Stomach (tissue), 9 donors: ENCODE measurements around the gene MEIOC. TPM values are rescaled to one million over a fixed set of nuclear protein-coding genes. Genes with fewer than 3 reads are reported as not detected.
"Not testable (repeated sequence)": the region's sequence is repeated elsewhere in the genome, so short reads cannot be mapped to it uniquely, and the experiment has no call there.

Experiments
- DNase-seq, 2 donors: peaks; one replicate each; pipeline versions ENCODE4 v3.0.0 to v3.0.0-alpha.2; 2013 to 2019
- H3K27ac ChIP-seq, 5 donors: fragments of 200-600 bp in 4 of 5; sonication (generic) in 4 of 5; one replicate each; pipeline ENCODE4 v1.5.1; 2013 to 2019; ENCODE audit warnings: mild to moderate bottlenecking in 1 of 5, moderate library complexity in 1 of 5
- H3K27me3 ChIP-seq, 3 donors: fragments of 200-600 bp; sonication (generic); one replicate each; pipeline ENCODE4 v1.5.1; 2017 to 2019; ENCODE audit warnings: mixed run types in 1 of 3
- H3K36me3 ChIP-seq, 4 donors: fragments of 200-600 bp; sonication (generic); 1 replicate in 3 of 4; 2 replicates in 1 of 4; pipeline ENCODE4 v1.5.1; 2016 to 2019
- H3K4me1 ChIP-seq, 4 donors: fragments of 200-600 bp; sonication (generic); one replicate each; pipeline ENCODE4 v1.5.1; 2016 to 2019
- H3K4me3 ChIP-seq, 4 donors: fragments of 200-600 bp; sonication (generic) in 3 of 4; one replicate each; pipeline ENCODE4 v1.5.1; 2016 to 2019; ENCODE audit warnings: mild to moderate bottlenecking in 1 of 4
- H3K9me3 ChIP-seq, 4 donors: fragments of 200-600 bp; sonication (generic); one replicate each; pipeline ENCODE4 v1.5.1; 2016 to 2019
- CTCF ChIP-seq, 7 experiments: fragments of 450-650 bp in 4 of 7; fragments of 200-600 bp in 3 of 7; sonication (generic) in 3 of 7; IDR thresholded peaks; one replicate each; pipeline ENCODE4 v1.5.1; 2016 to 2019; ENCODE audit warnings: antibody characterized with exemption in 7 of 7, control low read depth in 2 of 7, mild to moderate bottlenecking in 1 of 7
- EP300 ChIP-seq: sonication (generic); formaldehyde crosslinking; IDR thresholded peaks from one replicate; pipeline ENCODE4 v1.6.1; 2017; ENCODE audit warnings: antibody characterized with exemption
- POLR2A ChIP-seq, 4 donors: fragments of 450-650 bp; IDR thresholded peaks; one replicate each; pipeline ENCODE4 v1.6.1; 2016; ENCODE audit warnings: antibody characterized with exemption in 4 of 4, control low read depth in 2 of 4, mild to moderate bottlenecking in 1 of 4, moderate library complexity in 1 of 4
- POLR2AphosphoS5 ChIP-seq, 3 donors: sonication (generic); formaldehyde crosslinking; IDR thresholded peaks; one replicate each; pipeline ENCODE4 v1.6.1; 2016; ENCODE audit warnings: antibody characterized with exemption in 3 of 3
- WGBS, 5 donors: extraction: QIAGEN DNeasy Blood & Tissue Kit in 3 of 5; methylation state at CpG; one replicate each; pipeline versions ENCODE4 v1.1.5 to v1.1.7; 2013 to 2018; 5-methylcytosine and 5-hydroxymethylcytosine counted together
- intact Hi-C: fragments of 100-400 bp; cut with DNase I; formaldehyde crosslinking; loops from one replicate; pipeline ENCODE4 v1.15.1; 2023; ENCODE audit warnings: low total_unique reads
- polyA plus RNA-seq, 3 donors: library from polyadenylated mRNA; stranded (reverse); fragments of 200-250 nt; gene quantifications; one replicate each; pipeline ENCODE4 v1.2.3, GENCODE V29; 2013
- total RNA-seq, 5 donors: library from RNA; depleted of rRNA; stranded (reverse); fragments of >200 nt; gene quantifications; one replicate each; pipeline versions ENCODE4 v1.1.0 to v1.2.3, GENCODE V29; 2014 to 2016
- donor health status: healthy with polysubstance abuse.
- donor health status: Bipolar disorder and iron deficiency.
- donor health status: healthy.

MEIOC gene
- total and polyA plus RNA-seq, 8 donors = 0.03 TPM; not detected in 7

DNA sequence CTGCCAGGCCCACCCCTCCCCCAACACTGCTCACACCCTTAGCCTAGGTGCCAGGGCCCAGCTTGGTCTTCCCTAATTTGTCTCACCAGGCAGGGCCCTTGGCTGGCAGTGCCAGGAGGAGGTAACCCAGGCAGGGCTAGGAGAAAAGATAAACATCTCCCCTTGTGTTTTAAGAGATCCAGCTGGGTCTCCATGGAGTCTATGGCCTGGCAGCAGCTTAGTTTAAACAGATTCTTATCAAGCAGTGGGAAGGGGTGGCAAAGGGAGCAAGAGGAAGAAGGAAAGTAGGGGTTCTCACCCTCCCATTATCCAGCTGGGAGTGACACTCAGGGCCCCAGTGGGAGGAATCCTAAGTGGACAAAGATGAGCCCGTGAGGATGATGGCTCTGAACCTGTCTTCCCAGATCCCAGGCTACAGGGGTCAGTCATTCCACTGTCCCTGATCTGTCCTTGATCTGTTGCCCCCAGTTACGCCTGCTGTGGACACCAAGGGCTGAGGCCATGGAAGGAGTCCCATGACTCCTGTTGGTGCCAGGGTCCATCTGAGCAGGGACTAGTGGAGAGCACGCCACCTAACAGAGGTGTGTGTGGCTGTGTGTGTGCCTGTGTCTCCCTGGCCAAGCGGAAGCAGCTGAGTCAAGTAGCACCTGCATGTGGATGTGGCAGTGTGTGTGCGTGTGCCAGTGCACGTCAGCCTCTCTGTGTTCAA is 47.4 kb upstream of the MEIOC start:
- TF ChIP-seq CTCF (IDR thresholded peaks at IDR 0.05) (no peak), EP300 (no peak), POLR2AphosphoS5 (IDR thresholded peaks at IDR 0.05) (no peak), POLR2A (IDR thresholded peaks at IDR 0.05) (no peak)
- H3K4me1 ChIP-seq = peaks cover 0 to 15% (median 13%) of the 10 kb centered on the region in 4 donors
- DNase-seq = no peak
- no peaks in the 10 kb centered on the region for H3K27me3 ChIP-seq
- intact Hi-C loops = no loop called here
- no peaks in the 10 kb centered on the region for H3K9me3 ChIP-seq
- H3K4me3 ChIP-seq = no peak overlapping the region
- H3K36me3 ChIP-seq = no peaks in the 10 kb centered on the region
- 87 to 93% (median 89%) methylated on average over 6 of the region's 6 CpGs for WGBS, 5 donors
- no peak overlapping the region for H3K27ac ChIP-seq

DNA sequence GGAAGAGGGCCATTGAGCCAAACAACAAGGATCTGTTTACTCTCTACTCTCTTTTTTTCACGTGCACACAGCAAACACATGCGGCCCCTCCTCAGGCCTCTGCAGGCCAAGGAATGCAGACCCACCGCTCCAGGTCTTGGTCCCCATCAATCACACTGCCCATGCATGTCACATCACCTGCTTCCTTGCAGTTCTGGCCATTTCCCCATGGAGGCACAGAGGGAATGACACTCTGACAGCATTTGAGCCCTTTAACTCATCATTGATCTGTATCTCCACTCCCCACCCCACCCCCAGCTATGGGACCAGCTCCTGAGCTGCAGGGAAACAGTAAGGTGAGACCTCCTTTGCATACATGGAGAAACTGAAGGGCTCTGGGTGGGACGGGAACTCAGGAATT is 45.9 kb upstream of the MEIOC start:
- H3K4me3 ChIP-seq = no peak overlapping the region
- H3K27me3 ChIP-seq = no peaks in the 10 kb centered on the region
- H3K36me3 ChIP-seq = no peaks in the 10 kb centered on the region
- H3K27ac ChIP-seq = no peak overlapping the region
- peaks cover 0 to 15% (median 13%) of the 10 kb centered on the region in 4 donors for H3K4me1 ChIP-seq
- WGBS, 5 donors = 48 to 82% (median 59%) methylated on average over 4 of the region's 4 CpGs
- no peak for TF ChIP-seq POLR2A (IDR thresholded peaks at IDR 0.05)
- TF ChIP-seq POLR2AphosphoS5 (IDR thresholded peaks at IDR 0.05) = no peak
- TF ChIP-seq CTCF (IDR thresholded peaks at IDR 0.05) = no peak
- no peak for TF ChIP-seq EP300
- intact Hi-C loops = no loop called here
- DNase-seq = no peak
- H3K9me3 ChIP-seq = no peaks in the 10 kb centered on the region

DNA sequence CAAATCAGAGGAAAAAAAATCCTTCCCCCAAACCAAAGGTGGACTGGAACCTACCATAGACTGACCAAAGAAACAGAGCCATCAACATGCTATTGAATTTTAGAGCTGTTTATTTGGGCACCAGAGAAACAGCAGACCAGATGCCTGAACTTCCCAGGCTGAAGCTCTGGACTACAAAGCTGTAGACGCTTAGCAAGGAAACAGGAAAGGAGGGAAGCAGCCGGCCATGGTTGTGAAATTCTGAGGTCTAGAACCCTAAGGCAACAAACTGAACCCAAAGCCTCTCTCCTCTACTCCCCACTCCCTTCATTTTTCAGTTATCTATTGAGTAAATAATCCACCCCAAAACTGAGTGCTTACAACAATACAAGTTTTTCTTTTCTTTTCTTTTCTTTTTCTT is 45.4 kb upstream of the MEIOC start:
- intact Hi-C loops = no loop called here
- WGBS, 5 donors = 9 to 23% (median 15%) methylated on average over 2 of the region's 2 CpGs

DNA sequence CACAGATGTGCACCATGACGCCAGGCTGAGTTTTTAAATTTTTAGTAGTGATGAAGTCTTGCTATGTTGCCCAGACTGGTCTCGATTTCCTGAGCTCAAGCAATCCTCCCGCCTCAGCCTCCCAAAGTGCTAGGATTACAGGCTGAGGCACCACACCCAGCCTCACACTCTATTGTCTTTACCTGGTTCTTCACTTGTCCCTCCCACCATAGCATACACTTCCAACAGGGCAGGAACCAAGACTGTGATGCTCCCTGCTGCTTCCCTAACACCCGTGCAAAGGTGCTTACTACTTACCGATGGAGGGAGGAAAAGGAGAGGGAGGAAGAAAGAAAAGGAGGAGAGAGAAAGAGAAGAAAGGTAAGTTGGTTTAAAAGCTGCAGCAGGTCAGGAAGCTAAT is 41.4 kb upstream of the MEIOC start:
- WGBS, 5 donors = 69 to 73% (median 72%) methylated on average over 5 of the region's 5 CpGs

More for the DNA sequence above, 45.4 kb upstream of the MEIOC start:
- DNase-seq = no peak
- Histone ChIP-seq H3K9me3 (no peaks in the 10 kb centered on the region), H3K4me1 (peaks cover 0 to 15% (median 13%) of the 10 kb centered on the region in 4 donors), H3K36me3 (no peaks in the 10 kb centered on the region), H3K27ac (no peak overlapping the region), H3K4me3 (no peak overlapping the region), H3K27me3 (no peaks in the 10 kb centered on the region)
- TF ChIP-seq CTCF (IDR thresholded peaks at IDR 0.05) = no peak
- TF ChIP-seq EP300 = no peak
- no peak for TF ChIP-seq POLR2A (IDR thresholded peaks at IDR 0.05)
- TF ChIP-seq POLR2AphosphoS5 (IDR thresholded peaks at IDR 0.05) = no peak

DNA sequence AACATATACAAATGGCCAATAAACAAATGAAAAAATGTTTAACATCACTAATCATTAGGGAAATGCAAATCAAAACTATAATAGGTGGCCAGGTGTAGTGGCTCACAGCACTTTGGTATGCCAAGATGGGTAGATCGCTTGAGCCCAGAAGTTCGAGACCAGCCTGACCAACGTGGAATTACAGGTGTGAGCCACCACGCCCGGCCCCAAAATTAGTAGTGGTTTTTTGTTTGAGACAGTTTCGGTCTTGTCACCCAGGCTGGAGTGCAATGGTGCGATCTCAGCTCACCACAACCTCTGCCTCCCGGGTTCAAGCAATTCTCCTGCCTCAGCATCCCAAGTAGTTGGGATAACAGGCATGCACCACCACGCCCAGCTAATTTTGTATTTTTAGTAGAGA is 37.6 kb upstream of the MEIOC start:
- H3K27me3 ChIP-seq, DNase-seq, H3K36me3 ChIP-seq, H3K4me3 ChIP-seq, H3K4me1 ChIP-seq, H3K9me3 ChIP-seq, intact Hi-C loops, H3K27ac ChIP-seq: not testable (repeated sequence)
- 80 to 88% (median 85%) methylated on average over 9 of the region's 9 CpGs for WGBS, 5 donors

More for the DNA sequence above, 41.4 kb upstream of the MEIOC start:
- Histone ChIP-seq H3K27me3 (no peaks in the 10 kb centered on the region), H3K9me3 (no peaks in the 10 kb centered on the region), H3K4me3 (no peak overlapping the region), H3K4me1 (no peaks in the 10 kb centered on the region), H3K27ac (no peak overlapping the region), H3K36me3 (no peaks in the 10 kb centered on the region)
- intact Hi-C loops = no loop called here
- no peak for TF ChIP-seq EP300
- TF ChIP-seq CTCF (IDR thresholded peaks at IDR 0.05) = no peak
- TF ChIP-seq POLR2A (IDR thresholded peaks at IDR 0.05) = no peak
- TF ChIP-seq POLR2AphosphoS5 (IDR thresholded peaks at IDR 0.05) = no peak
- DNase-seq = no peak
